CD4-positive, alpha-beta T cell treated with Interleukin-21 for 1 hour (primary cell): ENCODE measurements around the gene SH2D6.
"Not testable (repeated sequence)": the region's sequence is repeated elsewhere in the genome, so short reads cannot be mapped to it uniquely, and the experiment has no call there.

ENCODE experiments used
- DNase-seq: peaks from one replicate; pipeline ENCODE4 v3.0.0-alpha.2; 2020

Gene SH2D6

GRCh38 chr2:85475799-85476490 lies 57.4 kb downstream of the SH2D6 start:
- DNase-seq = no peak

- DNase-seq = no peak
Measured at GRCh38 chr2:85476624-85477023, 58.1 kb downstream of the SH2D6 start.

GRCh38 chr2:85477884-85478283 lies 59.4 kb downstream of the SH2D6 start:
- no peak for DNase-seq

GRCh38 chr2:85481818-85482777 lies 63.6 kb downstream of the SH2D6 start:
- DNase-seq = no peak

- DNase-seq = not testable (repeated sequence)
Measured at GRCh38 chr2:85484615-85485014, 66.1 kb downstream of the SH2D6 start.

GRCh38 chr2:85485815-85486214 lies 67.3 kb downstream of the SH2D6 start:
- no peak for DNase-seq
